Epithelial cell of prostate (primary cell): Measurements from ENCODE around the gene ITGB6.
"Not testable (repeated sequence)": the region's sequence is repeated elsewhere in the genome, so short reads cannot be mapped to it uniquely, and the experiment has no call there.

ENCODE experiments used
- DNase-seq: peaks from one replicate; pipeline ENCODE4 v3.0.0-alpha.2; 2011; ENCODE audit warnings: low read depth, low spot score
- H3K27ac ChIP-seq: fragments of 450-650 bp; 2 replicates; pipeline ENCODE4 v1.5.1; 2017; ENCODE audit warnings: mild to moderate bottlenecking

Gene ITGB6

GRCh38 chr2:160144280-160144990, 55.6 kb downstream of the ITGB6 start:
- no peak for DNase-seq
- no peak overlapping the region for H3K27ac ChIP-seq

GRCh38 chr2:160142472-160142871, 57.6 kb downstream of the ITGB6 start:
- DNase-seq: no peak
- H3K27ac ChIP-seq: no peak overlapping the region

GRCh38 chr2:160141912-160142311, 58.2 kb downstream of the ITGB6 start:
- H3K27ac ChIP-seq: no peak overlapping the region
- no peak for DNase-seq

- H3K27ac ChIP-seq: no peak overlapping the region
- DNase-seq: no peak
Measured at GRCh38 chr2:160141419-160141818, 58.7 kb downstream of the ITGB6 start.

GRCh38 chr2:160140471-160140870, 59.6 kb downstream of the ITGB6 start:
- no peak overlapping the region for H3K27ac ChIP-seq
- no peak for DNase-seq

GRCh38 chr2:160139991-160140390, 60.1 kb downstream of the ITGB6 start:
- no peak for DNase-seq
- no peak overlapping the region for H3K27ac ChIP-seq

- no peak overlapping the region for H3K27ac ChIP-seq
- no peak for DNase-seq
Measured at GRCh38 chr2:160139350-160139749, 60.7 kb downstream of the ITGB6 start.

- no peak overlapping the region for H3K27ac ChIP-seq
- DNase-seq: no peak
Measured at GRCh38 chr2:160138406-160138805, 61.7 kb downstream of the ITGB6 start.

- DNase-seq: no peak
Measured at GRCh38 chr2:160137464-160137863, 62.6 kb downstream of the ITGB6 start.

GRCh38 chr2:160132761-160133160, 67.3 kb downstream of the ITGB6 start:
- H3K27ac ChIP-seq: peak overlapping the region; percentile 30
- no peak for DNase-seq

More at GRCh38 chr2:160137464-160137863, 62.6 kb downstream of the ITGB6 start:
- H3K27ac ChIP-seq: no peak overlapping the region

GRCh38 chr2:160126756-160127155, 73.3 kb downstream of the ITGB6 start:
- DNase-seq: no peak
- H3K27ac ChIP-seq: no peak overlapping the region

- no peak overlapping the region for H3K27ac ChIP-seq
- no peak for DNase-seq
Measured at GRCh38 chr2:160126315-160126714, 73.8 kb downstream of the ITGB6 start.

GRCh38 chr2:160125828-160126227, 74.2 kb downstream of the ITGB6 start:
- no peak overlapping the region for H3K27ac ChIP-seq
- no peak for DNase-seq

- no peak for DNase-seq
- H3K27ac ChIP-seq: no peak overlapping the region
Measured at GRCh38 chr2:160125366-160125765, 74.7 kb downstream of the ITGB6 start.

- H3K27ac ChIP-seq: no peak overlapping the region
- DNase-seq: no peak
Measured at GRCh38 chr2:160124571-160124970, 75.5 kb downstream of the ITGB6 start.

- DNase-seq, H3K27ac ChIP-seq: not testable (repeated sequence)
Measured at GRCh38 chr2:160114721-160115120, 85.4 kb downstream of the ITGB6 start.

GRCh38 chr2:160114020-160114419, 86.1 kb downstream of the ITGB6 start:
- DNase-seq: no peak
- H3K27ac ChIP-seq: no peak overlapping the region

GRCh38 chr2:160111951-160112798, 87.9 kb downstream of the ITGB6 start:
- no peak overlapping the region for H3K27ac ChIP-seq
- no peak for DNase-seq

GRCh38 chr2:160110674-160111239, 89.3 kb downstream of the ITGB6 start:
- H3K27ac ChIP-seq: peak overlapping the region; percentile 24
- no peak for DNase-seq

- peak overlapping the region; percentile 24 for H3K27ac ChIP-seq
- no peak for DNase-seq
Measured at GRCh38 chr2:160109939-160110673, 90.0 kb downstream of the ITGB6 start.
